NCI-H748 (cell line): ENCODE data around the gene TAOK3.
"Not testable (repeated sequence)": the region's sequence is repeated elsewhere in the genome, so short reads cannot be mapped to it uniquely, and the experiment has no call there.

ENCODE experiments used
- DNase-seq: peaks from one replicate; lab custom pipeline; 2025; ENCODE audit not compliant: unreplicated experiment; lab: John Stamatoyannopoulos, UW

Gene TAOK3

DNA sequence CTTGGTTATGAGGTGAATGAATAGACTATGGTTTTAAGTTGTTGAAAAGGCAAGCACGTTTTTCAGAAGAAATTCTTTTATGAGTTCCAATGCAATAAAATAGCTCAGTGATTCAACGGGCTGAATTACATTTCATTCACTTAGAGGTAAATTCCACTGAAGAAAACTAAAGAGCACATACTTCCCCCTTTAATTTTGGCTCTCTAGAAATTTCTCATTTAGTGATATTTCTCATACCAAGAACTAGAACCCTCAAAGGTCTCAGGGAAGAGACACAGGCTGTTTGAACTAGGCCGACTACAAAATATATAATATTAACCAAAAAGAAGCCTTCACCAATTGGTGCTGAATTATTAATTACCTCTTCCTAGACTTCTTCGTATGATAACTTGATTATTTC is 68.6 kb downstream of the TAOK3 start:
- no peak for DNase-seq

DNA sequence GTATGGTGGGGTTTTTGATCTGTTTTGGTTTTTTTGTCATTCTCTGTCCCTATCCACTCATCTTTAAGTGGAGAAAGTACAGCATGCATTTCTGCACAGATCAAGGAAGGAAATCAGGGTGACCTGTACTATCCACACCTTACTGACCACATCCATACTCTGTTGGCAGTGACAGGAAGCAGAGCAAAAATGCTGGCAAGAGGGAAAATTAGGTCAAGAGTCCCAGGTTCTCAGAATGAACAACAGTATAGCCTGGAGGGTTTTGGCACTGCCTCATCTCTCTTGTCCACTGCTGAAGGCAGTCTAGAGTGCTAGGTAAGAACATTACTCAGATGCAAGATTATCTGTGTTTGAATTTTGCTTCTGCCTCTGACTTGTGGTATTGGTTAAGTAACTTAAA is 70.7 kb downstream of the TAOK3 start:
- DNase-seq = no peak

DNA sequence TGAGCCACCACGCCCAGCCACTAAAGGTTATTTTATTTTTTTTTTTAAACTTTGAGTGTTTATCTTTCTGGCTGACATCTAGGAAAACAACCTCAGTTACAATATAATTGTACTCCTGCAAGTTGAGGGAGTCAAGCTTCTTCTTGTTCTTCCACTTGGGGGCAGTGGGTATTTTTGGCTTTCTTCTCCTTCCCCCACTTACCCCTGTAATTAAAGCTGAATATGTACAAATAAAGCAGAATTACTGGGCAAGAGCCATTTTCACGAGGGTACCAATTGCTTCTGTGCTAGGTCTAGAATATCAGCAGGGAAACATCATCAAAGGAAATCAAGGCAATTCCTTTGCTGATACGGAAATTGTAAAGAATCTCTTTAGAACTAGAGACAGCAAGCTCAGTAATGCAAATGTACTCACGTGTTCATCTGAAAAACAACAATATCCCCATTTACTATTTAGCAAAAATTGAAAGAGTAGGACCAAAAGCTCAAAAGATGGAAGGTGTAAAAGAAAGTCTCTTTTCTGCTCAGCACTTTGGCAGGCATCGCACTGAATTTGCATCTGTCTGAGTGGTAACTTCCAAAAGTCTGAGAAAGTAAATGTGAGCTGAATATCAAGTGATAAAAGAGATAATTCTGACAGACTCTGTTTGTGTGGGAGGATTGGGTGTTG is 72.8 kb downstream of the TAOK3 start:
- no peak for DNase-seq

DNA sequence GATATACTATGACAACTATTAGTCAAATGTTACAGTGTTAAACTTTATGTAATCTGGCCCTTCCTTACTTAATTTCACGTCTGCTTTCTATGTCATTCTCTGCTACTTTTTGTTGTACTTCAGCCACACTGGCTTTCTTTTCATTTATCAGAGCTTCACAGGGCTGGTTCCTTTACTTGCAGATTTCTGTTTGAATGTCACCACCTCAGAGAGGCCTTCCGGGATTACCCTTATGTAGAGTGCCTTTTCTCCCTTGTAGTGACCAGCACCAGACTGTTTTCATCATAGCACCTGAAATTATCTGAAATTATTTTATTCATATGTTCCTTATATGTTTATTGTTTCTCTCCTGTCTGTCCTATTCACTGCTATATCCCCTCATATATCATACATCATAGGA is 75.4 kb downstream of the TAOK3 start:
- no peak for DNase-seq

DNA sequence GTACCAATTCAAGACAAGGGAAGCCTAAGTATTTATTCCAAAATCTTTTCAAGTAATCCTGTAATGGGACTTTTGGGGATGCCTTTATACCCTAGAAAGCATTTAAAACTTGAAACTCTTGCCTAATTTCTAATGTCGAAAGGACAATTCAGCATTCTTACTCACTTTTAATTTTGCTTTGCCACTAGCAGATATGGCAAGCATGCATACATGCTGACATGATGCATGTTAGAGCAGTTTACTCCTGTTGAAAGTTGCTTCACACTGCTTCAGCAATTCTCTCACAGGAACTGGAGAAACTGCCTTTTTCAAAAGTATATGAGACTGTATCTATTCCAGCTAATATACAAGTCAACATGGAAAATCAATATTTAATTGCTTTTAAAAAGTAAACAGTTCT is 79.9 kb downstream of the TAOK3 start:
- DNase-seq = no peak

DNA sequence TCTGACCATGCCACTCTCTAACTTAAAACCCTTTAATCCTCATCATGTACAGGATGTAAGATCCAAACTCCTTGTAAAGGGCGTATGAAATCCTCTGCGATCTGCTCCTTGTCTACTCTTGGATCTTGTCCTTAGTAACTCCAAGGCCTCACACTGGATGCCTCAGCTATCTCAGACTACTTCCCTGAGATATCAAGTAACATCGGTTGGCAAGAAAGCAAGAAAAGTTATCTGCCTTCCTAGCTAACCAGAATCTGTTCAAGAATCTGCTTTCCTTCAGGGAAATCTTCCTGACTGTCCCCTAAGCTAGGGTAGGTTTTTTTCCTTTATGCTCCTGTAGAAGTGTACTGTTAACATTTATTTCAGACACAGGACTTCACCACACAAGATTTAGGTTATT is 82.6 kb downstream of the TAOK3 start:
- no peak for DNase-seq

DNA sequence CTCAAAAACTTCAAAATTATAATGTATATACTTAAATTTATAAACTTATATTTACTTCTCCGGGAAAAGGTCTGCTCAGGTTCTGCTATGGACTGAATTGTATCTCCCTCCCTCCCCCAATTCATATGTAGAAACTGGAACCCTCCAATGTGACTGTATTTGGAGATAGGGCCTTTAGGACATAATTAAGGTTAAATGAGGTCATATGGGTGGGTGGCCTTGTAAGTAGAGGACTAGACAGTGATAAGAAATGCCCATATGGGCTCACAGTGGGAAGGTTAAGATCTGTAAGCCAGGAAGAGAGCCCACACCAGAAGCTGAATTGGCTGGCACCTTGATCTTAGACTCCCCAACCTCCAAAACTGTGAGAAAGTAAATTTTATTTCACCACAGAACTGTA is 84.5 kb downstream of the TAOK3 start:
- no peak for DNase-seq

DNA sequence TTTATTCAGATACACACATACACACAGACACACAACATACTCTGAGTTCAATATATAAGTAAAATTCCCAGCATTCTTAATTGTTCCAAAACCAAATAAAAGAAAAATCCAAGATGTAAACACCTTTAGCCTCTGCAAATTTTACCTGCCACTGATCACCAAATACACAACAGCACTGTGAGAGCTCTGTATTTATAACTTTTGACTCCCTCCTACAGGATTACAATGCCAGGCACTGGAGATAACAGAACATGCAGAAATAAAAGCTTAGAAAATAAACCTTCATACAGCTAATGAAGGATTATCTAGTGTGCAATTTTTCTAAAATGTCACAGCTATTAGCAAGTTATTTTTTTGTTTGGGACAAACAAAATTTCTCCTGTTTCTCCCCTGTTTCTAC is 85.0 kb downstream of the TAOK3 start:
- DNase-seq = no peak

DNA sequence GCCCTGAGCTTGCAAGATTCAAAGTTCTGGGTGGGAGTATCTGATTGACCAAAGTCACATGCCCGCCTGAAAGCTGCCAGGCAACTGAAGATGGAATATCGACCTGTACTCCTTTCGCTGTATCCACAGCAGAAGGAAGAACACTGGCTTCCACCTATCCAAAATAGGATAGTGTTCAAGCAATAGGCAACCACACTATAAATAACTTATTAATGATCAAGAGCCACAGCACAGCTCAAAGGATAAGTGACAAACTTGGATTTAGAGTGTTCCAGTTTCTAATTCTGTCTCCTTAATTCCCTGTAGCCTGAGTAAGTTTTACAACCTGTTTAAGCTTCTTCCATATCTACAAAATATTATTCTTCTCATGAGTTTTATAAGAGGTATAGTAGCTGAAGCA is 89.9 kb downstream of the TAOK3 start:
- DNase-seq = no peak

DNA sequence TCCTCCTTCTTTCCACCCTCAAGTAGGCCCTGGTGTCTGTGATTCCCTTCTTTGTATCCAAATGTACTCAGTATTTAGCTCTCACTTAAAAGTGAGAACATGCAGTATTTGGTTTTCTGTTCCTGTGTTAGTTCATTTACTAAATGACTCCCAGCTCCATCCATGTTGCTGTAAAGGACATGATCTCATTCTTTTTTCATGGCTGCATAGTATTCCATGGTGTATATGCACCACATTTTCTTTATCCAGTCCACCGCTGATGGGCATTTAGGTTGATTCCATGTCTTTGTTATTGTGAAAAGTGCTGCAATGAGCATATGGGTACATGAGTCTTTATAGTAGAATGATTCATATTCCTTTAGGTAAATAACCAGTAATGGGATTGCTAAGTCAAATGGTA is 94.4 kb downstream of the TAOK3 start:
- not testable (repeated sequence) for DNase-seq

DNA sequence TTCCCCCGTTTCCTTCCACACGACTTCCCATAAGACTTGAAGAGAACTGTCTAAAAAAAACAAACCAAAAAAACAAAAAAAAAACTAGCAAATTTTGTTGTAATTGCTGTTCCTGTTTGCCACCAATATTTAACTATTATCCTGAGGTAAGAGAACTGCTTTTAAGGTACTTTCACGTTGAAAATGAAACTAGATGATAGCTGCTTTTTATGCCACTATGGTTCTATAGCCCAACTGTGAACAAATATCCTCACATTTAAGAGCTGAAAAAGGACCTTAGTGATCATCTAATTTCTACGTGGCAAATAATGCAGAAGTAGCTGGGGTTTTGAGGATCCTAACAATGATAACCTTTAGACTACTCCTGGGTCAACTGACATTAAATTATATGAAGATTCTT is 98.6 kb downstream of the TAOK3 start:
- no peak for DNase-seq

DNA sequence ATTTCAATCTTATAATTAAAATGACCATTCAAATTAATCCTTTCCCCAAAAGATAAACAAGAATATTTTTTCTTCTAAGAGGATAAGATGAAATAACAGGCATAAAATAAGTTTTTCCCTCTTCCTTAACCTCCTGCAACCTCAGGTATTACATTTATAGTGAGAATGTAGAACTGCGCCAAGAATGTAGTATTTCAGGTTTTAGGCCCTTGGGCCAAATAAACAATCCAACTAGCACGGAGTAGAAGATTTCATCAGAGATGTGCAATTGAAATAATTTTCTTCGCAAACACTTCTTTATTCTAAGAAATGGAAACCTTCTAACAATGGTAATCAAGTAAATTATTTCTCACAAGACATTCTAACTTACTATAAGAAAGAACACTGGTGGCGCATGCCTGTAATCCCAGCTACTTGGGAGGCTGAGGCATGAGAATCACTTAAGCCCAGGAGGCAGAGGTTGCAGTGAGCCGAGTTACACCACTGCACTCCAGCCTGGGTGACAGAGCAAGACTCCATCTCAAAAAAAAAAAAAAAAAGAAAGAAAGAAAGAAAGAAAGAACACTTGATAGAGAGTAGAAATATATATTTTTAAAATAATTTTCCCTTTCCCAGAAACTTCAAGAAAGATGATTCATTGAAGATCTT is 100.8 kb downstream of the TAOK3 start:
- DNase-seq = no peak

DNA sequence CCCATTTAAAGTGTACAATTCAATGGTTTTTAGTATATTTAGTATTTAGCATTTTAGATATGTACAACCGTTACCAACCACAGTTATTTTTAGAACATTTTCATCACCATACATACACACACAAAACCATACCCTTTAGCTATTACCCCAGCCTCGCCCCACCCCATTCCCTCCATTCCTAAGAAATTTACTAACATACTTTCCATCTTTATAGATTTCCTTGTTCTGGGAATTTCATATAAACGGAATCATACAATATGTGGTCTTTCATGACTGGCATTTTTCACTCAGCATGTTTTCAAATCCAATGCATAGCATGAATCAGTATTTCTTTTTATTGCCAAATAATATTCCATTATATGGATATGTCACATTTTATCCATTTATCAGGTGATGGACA is 101.5 kb downstream of the TAOK3 start:
- DNase-seq = no peak

DNA sequence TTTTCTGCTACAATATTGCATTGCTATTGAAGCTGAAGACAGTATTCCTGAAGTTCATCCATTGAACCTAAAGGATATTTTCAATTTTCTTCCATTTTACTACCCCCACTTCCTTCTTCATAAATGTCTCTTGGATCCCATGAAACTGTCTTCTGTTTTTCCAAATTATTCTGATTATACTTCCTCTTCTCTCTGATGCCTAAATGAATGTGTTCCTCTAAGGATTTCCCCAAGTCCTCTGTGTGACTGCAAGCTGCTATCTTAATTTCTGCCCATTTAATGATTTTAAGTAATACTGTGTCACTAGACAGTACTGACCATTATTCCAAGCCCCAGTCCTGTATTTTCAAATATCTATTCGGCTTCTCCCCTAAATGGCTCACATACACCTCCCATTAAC is 102.9 kb downstream of the TAOK3 start:
- DNase-seq = no peak

DNA sequence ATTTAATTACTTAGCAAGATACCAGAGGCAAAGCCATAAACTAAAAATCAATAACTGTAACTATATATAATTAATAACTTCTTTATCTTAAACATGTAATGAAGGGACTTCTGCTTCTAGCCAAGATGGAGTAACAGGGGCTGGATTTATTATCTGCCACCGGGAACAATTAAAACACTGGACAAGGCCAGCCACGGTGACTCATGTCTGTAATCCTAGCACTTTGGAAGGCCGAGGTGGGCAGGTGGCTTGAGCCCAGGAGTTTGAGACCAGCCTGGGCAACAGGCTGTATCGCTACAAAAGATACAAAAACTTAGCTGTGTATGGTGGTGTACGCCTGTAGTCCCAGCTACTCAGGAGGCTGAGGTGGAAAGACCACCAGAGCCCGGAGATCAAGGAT is 113.6 kb downstream of the TAOK3 start:
- DNase-seq = no peak

DNA sequence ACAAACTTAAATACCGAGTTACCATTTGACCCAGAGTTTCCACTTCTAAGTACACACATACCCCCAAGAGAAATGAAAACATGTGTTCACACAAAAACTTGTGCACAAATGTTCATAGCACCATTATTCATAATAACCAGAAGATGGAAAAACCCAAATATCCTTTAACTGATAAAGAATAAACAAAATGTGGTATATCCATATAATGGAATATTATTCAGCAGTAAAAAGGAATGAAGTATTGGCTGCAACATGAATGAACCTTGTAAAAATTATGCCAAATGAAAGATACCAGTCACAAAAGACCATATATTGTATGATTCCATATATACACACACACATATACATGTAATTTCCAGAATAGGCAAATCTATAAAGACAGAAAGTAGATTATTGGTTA is 116.4 kb downstream of the TAOK3 start:
- no peak for DNase-seq

DNA sequence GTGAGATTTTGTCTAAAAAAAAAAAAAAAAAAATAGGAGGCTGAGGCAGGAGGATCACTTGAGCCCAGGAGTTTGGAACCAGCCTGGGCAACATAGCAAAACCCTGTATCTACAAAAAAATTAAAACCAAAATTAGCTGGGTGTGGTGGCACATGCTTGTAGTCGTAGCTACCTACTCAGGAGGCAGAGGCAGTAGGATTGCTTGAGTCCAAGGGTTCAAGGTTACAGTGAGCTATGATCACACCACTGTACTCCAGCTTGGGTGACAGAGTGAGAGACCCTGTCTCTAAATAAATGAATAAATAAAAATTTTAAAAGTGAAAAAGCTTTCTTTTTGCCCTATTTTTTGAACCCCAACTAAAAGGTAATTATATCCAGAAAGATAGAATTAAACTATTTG is 123.2 kb downstream of the TAOK3 start:
- no peak for DNase-seq

DNA sequence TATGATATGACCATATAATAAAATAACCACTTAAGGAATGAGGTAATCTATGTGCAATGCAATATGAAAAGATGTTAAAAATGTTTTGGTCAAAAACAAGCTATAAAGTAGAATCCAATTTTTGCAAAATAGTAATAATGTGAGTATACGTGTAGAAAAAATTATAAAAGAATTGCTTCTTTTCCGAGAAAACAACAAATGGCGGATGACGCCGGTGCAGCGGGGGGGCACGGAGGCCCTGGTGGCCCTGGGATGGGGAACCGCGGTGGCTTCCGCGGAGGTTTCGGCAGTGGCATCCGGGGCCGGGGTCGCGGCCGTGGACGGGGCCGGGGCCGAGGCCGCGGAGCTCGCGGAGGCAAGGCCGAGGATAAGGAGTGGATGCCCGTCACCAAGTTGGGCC is 126.8 kb downstream of the TAOK3 start:
- DNase-seq = not testable (repeated sequence)

DNA sequence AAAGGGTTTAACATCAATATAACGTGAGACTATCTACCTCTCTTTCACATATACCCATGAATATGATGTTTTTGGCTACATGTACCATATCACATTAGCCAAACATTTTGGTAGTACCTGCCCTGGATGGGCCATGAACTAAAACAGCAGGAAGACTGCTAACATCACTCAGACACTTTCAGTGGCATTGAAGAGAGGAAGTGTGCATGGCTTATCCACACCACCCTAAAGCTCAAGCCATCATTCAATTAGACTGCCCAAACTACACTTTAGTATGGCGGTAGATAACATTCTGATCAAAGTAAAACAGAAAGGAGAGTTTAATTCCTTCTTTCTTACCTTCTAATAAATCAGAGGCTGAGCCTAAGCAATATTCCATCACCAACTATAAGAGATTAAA is 133.8 kb downstream of the TAOK3 start:
- DNase-seq = no peak

DNA sequence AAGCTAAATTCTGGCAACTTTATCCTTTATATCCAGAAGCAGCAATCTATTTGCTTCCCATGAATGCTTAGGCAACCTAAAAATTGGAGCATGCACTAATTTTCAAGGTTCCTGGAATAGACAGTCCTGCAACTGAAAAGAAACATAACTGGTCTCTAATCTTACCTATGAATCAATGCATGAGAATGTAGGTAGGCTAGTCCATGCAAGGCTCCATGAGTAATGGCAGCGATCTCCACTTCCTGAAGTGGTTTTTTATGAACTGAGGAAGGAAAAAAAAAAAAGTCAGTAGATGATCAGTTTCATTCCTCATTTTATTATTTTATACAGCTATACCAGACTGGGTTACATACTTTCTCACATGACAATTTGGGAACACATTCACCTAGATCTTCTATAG is 134.8 kb downstream of the TAOK3 start:
- no peak for DNase-seq

DNA sequence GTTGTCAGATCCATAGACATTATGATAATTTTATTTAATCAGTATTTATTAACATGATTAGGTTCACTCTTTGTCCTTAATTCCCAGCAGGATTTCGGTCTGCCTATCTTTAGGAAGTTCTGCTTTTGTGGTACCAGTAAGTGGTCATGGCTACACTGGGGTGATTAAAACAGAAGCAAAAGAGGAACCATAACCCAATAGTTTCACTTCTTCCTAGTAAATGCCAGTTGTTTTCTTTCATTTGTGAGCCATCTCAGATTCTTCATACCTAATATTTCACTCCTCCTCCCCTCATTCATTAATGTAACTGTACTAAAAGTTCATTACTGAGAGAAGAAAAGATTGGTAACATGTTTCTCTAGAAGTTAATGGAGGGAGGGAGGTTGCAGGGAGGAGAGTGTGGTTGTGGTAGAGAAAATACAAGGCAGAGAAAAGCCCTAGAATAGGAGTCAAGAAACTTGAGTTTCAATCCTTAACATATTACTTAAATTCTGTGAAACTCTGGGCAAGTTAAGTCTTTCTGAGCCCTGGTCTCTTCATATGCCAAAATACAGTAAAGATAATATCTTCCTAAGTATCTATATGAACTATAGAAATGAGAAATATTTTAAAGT is 135.5 kb downstream of the TAOK3 start:
- DNase-seq = no peak

DNA sequence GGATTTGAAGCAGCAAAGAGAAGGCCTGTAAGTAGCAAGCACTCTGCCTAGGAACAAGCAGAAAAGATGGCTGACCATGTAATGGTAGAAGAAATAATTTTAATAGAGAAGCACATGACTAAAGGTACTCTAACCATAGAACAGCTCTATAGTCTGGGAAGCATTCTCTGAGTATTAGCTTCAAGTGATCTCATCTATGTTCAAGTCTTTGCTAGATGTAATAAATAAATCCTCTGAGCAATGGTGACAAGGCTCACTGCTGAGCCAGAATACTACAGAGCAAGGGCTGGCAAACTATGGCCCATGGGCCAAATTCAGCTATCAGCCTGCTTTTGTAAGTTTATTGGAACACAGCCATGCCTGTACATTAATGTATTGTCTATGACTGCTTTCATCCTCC is 152.0 kb downstream of the TAOK3 start:
- no peak for DNase-seq

DNA sequence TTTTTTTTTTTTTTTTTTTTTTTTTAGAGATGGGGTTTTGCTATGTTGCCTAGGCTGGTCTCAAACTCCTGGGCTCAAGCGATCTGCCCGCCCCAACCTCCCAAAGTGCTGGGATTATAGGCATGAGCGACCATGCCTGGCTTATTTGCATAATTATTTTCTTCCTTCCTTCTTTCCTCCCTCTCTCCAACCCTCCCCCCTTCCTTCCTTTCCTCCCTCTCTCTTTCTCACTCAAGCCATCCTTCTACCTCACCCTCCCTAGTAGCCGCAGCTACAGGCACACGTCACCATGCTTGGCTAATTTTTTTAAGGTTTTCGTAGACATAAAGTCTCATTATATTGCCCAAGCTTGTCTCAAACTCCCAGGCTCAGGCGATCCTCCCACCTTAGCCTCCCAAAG is 152.9 kb downstream of the TAOK3 start:
- DNase-seq = no peak
